ENCODE results near the gene MGME1.

The MGME1 gene

DNA sequence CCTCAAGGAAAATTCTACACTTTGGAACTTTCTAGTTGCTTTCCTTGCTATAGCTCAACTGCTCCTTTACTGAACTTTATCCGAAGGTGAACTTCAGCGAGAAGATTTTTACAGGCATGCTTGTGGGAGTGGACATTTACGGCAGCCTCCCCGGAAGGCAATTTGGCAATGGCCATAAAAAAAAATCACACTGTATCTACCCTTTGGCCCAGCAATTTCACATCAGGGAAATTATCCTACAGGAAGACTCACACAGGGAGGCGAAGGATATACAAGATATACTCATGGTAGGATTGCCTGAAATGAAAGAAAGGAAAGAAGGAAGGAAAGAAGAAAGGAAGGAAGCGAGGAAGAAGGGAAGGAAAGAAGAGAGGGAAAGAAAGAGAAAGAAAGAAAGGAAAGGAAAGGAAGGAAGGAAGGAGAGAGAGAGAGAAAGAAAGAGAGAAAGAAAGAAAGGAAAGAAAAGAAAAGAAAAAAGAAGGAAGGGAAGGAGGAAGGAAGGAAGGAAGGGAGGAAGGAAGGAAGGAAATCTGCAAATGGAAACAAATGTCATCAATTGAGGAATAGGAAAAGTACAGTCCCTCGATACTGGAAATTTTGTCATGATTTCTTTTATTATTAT is 63.2 kb downstream of the MGME1 start:
- no peak for DNase-seq

DNA sequence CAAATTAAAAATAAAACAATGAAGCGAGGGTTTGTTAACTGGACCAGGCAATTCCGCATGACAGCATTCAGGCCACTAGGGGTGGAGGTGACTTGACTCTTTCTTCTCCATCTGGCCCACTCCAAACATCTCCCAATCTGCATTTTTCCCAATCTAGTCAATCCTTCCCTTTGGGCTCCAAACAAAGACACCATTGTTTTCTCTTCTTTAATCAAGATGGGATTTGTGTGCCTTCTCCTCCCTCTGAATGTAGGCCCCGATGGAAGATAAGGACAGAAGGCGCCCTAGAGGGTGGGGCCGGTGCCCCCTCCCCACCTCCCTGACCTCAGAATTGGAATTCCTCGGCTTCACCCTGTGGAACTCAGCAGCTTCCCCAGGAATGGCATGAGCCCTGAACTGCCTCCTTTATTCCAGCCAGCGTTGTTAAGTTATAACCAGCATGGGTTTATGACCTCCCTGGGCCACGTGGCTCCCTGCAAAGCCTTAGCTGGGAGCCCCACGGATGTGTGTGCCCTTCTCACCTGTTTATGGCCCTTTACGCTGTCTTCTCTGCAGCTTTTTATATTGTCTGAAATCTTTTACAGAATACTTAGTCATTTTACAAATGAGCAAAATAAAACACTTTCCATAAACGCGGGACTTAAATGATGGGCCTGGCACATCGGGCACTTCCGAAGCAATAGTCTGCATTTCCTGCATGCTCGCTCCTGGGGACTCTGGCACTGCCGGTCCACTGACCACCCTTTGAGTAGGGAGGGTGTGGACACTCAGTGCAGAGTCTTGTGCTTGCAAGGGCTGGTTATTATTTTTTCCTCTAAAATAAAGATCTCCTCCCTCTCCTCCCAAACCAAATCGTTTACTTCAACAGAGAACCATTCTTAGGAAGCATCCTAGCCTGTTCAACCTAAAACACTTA is 64.4 kb downstream of the MGME1 start:
- no peak for DNase-seq

- DNase-seq, result no peak
Measured at GRCh38 chr20:18034039-18034438, 65.2 kb downstream of the MGME1 start.

DNA sequence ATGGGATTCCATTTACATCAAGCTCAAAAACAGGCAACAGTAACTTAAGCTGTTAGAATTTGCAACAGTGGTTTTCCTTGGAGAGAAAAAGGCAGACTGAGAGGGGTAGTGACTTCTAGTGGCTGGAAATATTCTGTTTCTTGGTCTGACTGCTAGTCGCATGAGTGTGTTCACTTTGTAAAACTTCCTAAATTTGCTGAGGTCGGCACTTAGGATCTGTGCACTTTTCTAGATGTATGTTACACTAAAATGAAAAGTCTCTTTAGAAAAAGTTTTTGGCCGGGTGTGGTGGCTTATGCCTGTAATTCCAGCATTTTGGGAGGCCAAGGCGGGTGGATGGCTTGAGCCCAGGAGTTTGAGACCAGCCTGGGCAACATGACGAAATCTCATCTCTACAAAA is 70.2 kb downstream of the MGME1 start:
- no peak for DNase-seq

Data from SIG-M5 (cell line).